NCI-H748 treated with DMSO at 0.1 percent for 48 hours (cell line): ENCODE results near the gene ASB16.
A peak's percentile ranks its signal among the peaks of the same experiment; 100 is the strongest.

ENCODE experiments used
- DNase-seq: peaks from one replicate; lab custom pipeline; 2025; lab: John Stamatoyannopoulos, UW

ASB16 gene

DNA sequence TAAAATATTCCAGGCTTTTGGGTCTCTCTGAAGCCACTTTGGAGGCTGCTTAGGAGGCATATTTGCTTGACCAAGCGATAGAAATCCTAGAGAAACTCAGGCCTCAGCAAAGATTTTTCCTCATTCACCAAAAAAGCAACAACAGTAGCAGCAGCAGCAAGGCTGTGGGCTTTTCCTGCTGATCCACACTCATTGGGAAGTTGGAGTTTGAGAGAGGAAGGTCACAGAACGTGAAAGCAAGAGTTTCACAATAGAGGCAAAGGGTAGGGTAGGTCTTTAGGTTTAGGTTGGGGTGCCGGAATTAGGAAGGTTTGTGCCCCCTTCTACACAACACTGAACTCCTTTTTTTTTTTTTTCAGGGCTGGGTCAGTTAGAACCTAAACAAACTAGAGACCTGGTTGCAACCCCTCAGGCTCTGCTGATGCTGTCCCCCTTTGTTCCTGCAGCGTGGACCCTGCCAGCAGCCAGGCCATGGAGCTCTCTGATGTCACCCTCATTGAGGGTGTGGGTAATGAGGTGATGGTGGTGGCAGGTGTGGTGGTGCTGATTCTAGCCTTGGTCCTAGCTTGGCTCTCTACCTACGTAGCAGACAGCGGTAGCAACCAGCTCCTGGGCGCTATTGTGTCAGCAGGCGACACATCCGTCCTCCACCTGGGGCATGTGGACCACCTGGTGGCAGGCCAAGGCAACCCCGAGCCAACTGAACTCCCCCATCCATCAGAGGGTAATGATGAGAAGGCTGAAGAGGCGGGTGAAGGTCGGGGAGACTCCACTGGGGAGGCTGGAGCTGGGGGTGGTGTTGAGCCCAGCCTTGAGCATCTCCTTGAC is 18.3 kb downstream of the ASB16 start:
- DNase-seq: no peak

DNA sequence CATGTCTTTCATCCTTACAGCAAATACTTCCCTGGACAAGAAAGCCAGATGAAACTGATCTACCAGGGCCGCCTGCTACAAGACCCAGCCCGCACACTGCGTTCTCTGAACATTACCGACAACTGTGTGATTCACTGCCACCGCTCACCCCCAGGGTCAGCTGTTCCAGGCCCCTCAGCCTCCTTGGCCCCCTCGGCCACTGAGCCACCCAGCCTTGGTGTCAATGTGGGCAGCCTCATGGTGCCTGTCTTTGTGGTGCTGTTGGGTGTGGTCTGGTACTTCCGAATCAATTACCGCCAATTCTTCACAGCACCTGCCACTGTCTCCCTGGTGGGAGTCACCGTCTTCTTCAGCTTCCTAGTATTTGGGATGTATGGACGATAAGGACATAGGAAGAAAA is 20.0 kb downstream of the ASB16 start:
- DNase-seq: no peak

DNA sequence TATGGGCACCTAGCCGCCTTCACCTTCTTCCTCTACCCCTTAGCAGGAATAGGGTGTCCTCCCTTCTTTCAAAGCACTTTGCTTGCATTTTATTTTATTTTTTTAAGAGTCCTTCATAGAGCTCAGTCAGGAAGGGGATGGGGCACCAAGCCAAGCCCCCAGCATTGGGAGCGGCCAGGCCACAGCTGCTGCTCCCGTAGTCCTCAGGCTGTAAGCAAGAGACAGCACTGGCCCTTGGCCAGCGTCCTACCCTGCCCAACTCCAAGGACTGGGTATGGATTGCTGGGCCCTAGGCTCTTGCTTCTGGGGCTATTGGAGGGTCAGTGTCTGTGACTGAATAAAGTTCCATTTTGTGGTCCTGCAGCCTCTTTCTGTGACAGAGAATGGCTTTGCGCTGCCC is 20.9 kb downstream of the ASB16 start:
- DNase-seq: no peak

DNA sequence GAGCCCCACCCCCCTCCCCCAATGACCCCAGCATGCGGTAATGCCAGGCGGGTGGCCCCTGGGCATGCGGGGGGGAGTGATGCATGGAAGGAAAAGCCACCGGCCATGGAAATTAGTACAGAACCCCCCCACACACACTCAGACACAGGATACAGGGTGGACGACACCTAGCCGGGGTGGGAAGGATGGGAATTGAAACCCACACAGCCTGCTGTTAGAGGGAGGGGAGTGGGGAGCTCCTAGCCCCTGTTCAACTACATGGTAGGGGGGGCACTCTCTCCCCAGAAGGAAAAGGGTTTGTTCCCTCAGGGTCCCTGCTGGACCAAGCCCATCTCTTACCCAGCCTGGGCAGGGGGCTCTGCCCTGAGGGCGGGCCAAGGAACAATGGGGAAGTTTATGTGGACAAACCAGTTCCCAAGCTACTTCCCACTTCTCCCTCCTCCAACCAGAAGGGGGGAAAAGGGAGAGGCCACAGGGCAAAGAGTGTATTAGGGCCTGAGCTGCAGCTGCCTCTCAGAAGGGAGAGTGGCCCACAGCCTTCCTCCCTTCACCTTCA is 21.5 kb downstream of the ASB16 start:
- DNase-seq: no peak

DNA sequence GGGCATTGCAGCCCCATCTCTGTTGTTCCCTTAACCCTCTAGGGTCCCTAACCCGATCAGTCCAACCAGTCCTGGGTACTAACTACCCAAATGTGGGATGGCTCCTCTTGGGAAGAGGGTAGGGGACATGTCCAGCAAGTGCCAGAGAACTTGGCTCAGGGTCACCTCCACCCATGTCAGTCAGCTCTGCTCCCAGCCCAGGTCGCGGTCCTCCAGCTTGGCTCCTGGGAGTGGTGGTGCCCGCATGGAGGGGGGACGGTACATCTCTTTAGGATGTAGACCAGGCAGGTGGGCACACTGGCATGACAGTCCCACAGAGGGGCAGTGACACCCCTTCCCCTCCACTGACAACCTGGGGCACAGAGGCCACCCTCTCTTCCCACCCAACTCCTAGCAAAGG is 22.2 kb downstream of the ASB16 start:
- no peak for DNase-seq

DNA sequence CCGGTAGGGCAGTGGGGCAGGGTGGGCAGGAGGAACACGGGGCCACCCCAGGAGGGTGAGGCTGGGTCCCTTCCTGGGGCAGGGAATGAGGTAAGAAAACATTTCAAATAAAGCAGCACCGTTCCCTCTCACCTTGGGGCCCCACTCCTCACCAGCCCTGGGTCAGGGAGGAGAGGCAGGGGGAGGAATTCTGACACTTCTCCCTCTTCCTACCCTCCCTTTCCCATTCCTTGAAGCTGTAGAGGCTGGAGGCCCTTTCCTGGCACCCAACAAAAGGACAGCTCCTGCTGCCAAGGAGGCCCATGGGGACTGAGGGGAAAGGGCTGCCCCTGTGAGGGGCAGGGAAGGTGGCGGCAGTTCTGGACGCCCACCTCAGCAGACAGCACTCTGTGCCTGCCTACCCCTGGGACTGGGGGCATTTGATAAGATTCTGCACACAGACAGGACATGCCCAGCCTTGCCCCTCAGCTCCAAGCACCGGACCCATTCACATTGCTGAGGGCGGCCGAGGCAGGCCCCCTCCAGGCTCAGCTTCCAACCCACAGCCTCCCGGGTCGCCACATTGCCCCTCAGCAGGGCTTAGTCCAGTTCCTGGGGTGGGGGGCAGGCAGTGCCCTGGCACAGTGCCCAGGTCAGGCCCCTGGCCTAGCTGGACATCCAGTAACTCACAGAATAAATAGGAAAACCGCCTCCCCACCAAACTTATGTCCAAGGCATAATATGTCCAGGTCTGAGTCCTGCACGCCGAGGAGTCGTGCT is 23.0 kb downstream of the ASB16 start:
- no peak for DNase-seq

DNA sequence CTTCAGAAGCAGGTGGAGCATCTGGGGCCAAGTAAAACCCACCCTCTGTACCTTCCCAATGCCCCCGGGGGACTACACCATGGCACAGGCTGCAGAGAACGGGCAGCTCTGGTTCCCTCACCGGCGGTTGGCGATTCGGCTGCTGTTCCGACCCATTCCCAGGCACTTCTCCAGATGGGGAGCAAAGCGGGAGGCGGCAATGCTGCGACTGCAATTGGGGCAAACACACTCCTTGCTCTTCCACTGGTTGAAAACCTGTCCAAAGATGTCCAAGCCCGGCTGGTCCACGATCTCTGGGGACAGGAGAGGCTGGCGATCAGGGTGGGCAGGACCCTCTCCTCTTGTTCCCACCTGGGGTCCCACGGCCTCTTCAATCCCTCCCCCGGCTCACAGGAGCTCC is 26.6 kb downstream of the ASB16 start:
- DNase-seq: no peak

DNA sequence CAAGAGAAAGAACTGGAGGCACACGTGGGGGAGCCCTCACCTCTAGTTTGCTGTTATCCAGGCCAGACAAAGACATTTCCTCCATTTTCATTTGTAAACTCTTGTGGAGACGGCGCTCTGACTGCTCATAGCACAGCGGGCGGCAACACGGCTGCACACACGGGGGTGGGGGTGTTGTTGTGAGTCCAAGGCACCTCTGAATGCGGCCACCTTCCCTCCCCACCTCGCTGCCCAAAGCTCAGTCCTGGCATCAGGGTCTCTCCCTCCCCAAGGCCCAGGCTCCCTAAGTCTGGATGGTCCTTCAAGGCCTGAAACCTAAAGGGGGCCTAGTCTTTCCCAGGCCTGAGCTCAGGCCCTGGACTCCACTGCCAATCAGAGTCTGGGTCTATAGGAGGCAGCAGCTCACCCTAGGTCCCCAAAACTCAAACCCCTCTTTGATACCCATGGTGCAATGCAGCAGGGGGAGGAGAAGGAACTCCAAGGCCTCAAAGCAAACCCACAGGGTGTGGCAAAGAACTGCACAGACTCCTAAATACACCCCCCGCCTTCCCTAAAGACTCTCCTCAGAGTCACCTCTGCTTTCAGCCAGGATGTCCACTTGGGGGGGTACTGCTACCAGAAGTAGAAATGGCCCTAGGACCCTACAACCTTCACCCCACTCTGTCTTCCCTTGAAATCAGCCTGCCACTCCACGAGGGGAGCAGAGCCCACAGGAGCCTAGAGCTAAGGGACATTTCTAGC is 27.6 kb downstream of the ASB16 start:
- no peak for DNase-seq

DNA sequence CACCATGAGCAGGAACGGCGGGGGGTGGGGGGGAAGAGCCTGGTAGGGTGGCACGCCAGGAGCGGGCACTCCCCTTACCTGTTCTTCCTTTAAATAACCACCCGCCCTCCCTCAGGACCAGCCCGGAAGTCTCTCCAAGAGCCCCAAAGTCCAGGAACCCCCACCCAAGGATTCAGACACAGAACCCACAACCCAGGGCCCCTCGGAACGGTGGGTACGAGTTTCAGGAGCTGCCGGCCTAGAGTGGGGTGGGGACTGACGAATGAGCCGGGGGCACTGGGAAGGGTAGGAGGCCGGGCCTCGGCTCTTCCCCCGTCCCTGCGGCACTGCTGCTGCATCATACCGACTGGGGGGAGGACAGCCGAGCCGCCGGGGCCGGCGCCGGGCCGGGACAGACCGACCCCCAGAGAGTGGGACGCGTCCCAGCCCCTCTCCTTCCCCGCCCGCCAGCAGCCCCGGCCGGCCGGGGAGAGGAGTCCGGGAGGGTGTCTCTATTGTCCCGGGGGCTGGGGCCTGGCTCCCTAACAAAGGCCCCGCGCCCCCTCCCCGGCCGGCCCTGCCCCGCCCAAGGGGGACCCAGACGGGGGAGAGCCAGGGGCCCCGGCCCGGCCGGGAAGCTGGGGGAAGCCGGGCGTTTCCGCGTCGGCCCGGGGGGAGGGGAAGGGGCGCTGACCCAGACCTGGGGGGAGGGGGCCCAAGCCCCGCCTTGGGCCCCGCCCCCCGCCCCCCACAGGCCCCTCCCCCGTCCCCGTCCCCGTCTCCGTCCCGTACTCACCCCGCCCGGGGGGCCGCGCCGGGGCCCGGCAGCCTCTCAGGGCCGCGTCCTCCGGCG is 28.4 kb downstream of the ASB16 start:
- no peak for DNase-seq

DNA sequence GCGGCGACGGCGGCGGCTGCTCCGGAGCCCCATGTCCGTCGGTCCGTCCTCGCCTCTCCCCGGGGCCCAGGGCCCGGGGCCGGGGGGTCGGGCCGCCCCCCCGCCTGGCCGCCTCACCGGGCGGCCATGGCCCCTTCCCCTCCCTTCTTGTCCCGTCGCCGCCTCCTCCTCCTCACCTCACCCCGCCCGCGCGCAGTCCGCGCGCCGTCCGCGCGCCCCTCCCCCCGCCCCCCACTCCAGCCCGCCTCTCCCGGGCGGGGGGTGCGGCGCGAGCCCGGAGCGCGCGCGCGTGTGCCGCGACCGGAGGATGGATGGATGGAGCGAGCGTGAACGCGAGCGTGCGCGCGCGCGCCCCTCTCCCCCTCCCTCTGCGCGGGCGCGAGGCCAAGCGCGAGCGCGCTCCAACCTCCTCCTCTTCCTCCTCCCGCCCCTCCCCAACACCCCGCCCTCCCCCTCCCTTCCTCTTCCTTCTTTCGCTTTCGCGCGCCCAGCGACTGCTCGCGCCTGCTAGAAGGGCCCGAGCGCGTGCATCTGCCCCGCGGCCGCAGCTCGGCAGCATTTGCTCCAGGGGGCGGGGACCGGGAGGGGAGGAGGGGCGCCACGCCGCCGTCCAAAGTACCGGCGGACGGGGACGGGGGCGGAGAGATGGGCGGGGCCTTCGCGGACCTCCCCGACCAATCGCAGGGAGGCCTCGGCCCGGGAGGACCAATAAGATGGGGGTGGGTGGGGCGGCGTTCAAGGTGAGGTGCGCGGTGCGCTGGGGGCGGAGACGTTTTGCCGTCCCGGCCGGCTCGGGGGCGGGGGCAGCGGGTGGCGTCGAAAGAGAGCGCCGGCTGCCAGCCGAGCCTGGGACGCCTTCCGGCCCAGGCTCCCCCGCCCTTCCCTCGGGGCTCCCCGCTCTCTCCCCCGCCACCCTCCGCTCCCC is 29.3 kb downstream of the ASB16 start, which contains the start of gene ATXN7L3:
Gene ATXN7L3 (minus strand): TSS at position 332 of the 925 bp plus-strand sequence. CDS start 1,814 bp downstream, outside the sequence.
- peak; percentile 91 for DNase-seq

DNA sequence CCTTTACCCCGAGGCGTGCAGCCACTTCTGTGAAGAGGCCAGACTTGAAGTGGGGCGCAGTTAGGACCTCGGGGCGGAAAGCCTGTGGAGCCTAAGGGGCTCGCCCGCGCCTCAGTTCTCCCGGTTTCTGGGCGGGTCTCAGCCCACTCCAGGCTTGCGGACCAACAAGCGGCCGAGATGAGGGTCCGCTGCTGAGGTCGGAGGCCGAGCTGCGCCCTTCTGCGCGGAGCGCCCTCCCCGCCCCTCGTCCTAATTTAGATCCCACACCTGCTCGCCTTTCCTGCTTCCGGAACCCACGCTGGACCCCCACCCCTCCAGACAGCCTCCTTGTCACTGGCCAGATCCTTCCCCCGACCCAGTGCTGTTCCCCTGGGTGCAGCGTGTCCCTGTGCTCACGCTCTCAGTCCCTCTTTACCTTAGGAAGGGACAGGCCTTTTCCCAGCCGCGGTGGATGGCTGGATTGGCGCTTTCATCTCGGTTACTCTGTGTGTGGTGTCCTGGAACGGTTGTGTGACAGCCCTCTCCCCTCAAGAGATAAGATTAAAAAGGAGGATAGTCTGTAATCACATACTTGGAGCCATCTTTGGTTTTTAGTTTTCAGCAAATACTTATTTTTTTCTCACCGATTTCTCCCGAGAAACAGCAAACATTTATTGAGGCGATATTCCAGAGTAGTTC is 30.1 kb downstream of the ASB16 start:
- no peak for DNase-seq

DNA sequence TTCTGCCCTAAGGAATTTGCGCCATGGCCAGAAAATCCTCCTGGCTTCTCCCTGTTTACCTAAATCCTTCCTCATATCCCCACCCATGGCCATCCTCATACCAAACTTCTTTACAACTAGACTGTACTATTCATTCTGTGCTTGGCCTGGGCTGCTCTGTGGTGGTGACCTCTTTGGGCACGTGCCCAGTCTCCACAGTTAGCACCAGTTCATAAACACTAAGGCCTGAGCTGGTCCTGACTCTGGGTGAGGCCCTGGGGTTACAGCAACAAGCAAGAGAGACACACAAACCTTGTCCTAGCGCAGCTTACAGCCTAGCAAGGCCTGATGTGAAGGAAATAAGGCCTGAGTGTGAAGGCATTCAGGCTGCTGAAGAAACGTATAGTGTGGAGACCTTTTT is 32.3 kb downstream of the ASB16 start:
- DNase-seq: no peak

DNA sequence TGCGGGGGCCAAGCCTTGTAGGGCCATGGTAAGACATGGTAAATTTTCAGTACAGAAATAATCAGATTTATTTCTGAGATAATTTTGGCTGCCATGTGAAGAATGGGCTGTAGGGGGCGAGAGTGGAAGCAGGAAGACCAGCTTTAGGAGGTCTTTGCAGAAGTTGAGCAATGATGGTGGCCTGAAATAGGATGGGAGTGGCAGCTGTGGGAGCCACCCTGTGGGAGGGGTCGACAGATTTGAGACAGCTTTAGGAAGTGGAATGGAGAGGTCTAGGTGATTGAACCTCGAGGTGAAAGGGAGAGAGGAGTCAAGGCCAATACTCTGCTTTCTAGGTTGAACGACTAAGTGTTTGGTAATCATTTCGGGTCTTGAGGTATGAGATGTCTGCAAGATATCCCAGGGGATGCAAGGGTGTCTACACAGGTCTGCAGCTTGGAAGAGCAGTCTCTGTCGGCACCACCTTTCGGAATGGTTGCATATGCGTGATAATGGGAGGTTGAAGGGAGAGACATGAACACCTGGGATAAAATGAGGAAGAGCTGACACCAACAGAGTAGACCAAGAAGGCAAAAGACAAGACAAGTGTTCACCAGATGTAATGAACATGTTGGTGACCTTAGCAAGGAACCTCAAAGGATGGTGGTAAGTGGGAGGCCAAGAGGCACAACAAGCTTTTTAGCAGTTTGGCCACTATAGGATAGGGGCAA is 33.4 kb downstream of the ASB16 start:
- DNase-seq: peak; percentile 61

DNA sequence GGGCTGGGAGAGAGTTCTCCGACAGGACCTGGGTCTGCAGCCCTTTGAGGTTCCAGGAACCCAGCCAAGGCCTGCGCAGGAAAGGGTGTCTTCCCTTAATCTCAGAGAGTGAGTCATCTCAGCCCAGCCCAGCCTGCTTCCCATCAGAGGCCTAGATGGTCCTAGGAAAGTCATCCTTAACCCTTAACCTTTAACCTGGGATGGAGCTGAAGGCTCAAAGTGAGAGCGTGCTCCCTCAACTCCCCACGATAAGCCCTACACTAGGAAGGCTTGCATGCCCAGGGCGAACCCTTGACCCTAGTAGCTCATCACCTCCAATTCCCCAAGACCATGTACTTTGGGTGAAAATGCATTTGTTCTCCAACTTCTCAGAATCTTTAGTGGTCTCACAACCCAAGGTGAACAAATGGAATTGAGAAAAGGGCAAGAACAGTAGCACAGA is 34.0 kb downstream of the ASB16 start:
- no peak for DNase-seq

DNA sequence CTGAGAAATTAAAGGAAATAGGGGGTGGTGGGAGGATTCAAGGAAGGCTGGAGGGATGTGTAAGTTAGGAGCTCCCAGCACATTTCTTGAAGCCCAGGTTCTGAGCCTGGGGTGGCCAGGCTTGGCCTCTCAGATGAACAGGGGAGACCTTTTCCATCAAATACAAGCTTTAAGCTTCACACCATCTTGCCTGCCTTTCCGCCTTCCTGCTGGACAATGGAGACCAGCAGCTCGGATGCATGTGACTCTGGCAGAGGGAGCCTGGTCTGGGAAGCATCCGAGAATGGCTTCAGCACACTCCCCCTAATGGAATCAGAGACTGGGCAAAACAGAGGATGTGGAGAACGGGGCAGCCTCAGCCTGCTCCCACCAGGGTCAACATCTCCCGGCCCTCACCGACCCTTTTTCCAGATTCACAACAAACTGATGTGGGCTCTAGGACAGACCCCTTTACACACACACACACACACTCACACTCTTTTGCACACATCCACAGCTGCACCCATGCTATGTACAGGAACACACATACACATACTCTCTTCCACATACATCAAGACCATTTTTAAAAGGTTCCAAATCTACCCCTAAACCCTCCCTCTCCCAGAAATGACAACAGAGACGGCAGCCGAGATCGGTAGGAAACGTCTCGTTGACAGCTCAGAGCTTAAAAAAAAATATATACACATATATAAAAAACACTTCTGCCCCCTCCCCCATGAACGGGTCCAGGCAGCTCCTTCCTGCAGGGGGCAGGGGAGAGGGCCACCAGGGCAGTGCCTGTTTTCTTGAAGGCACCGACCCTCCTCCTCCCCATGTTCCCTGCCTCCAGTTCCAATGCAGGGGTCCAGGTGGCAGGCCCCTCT is 35.7 kb downstream of the ASB16 start:
- DNase-seq: no peak

DNA sequence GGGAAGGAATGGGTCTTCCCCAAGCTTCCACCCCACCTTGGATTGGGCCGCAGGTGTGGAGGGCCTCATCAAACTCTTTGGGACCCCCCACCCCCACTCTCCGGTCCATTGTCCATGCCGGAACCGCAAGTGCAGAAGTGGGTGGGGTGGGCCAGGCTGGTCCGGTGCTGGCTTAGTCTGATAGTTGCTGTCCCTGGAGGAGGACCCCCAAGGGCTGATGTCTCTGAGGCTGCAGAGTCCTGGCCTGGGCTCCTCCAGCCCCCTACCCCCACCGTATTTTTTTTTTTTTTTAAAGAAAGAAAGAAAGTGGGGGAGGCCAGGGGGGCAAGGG is 36.3 kb downstream of the ASB16 start:
- DNase-seq: no peak

DNA sequence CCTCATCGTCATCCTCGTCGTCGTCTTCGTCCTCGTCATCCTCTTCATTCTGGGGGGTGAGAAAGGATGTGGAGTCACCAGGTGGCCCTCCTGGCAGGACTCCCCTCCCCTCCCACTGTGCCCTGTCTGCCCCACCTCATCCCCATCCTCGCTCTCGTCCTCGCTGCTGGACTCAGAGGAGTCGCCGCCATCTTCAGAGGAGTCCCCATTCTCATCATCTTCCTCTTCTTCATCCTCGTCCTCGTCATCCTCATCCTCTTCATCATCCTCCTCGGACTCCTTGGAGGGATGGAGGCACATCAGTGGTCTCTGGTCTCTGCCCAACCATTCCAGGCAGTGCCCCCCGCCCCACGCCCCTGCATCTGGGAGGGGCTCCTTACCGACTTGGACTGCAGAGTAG is 36.8 kb downstream of the ASB16 start:
- DNase-seq: no peak

DNA sequence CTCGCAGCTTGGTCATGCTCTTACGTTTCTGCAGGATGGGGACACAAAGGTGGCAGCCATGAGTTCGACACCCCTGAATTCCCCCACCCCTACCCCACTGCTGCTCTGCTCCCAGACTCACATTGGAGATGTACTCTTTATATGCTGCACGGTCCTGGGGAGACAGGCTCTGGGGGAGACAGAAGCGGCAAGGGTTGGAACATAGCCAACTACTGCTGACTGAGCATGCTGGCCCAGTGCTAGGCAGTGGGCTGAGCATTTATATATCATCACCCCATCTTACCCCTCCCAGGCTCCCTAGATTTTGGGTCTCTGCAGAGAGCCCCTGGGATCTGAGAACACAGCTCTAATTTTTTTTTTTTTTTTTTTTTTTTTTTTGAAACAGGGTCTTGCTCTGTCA is 37.2 kb downstream of the ASB16 start:
- no peak for DNase-seq
